H1 (cell line): Measurements from ENCODE around the gene CDK19. TPM values are rescaled to one million over a fixed set of nuclear protein-coding genes. Genes with fewer than 3 reads are reported as not detected.

Source experiments
- POU5F1 ChIP-seq: IDR thresholded peaks from 2 replicates; pipeline ENCODE4 v1.6.1; 2011; ENCODE audit warnings: low read depth, mild to moderate bottlenecking, low read length, moderate library complexity
- SIN3A ChIP-seq, 2 experiments: IDR thresholded peaks in 1 of 2; conservative IDR thresholded peaks in 1 of 2; 2 replicates each; pipeline ENCODE4 v1.6.1; 2011 to 2012; ENCODE audit warnings: low read length in 2 of 2, improper control_type of control experiment in 1 of 2, low read depth in 1 of 2, mild to moderate bottlenecking in 1 of 2
- SIX5 ChIP-seq: IDR thresholded peaks from 2 replicates; pipeline ENCODE4 v1.6.1; 2011; ENCODE audit warnings: mild to moderate bottlenecking, low read depth, low read length
- SP2 ChIP-seq: IDR thresholded peaks from 2 replicates; pipeline ENCODE4 v1.6.1; 2012; ENCODE audit warnings: mild to moderate bottlenecking, low read length, inconsistent platforms
- TBP ChIP-seq: IDR thresholded peaks from 2 replicates; pipeline ENCODE4 v1.6.1; 2011; ENCODE audit warnings: low read depth, low read length, improper control_type of control experiment
- polyA plus RNA-seq, 7 experiments: library from polyadenylated mRNA; depleted of rRNA in 3 of 7; stranded (reverse) in 5 of 7; unstranded in 2 of 7; fragments of >200 nt in 5 of 7; fragments of 200-250 nt in 2 of 7; gene quantifications; 1 replicate in 5 of 7; 2 replicates in 1 of 7; 4 replicates in 1 of 7; pipeline versions ENCODE4 v1.2.1 to v1.2.3, GENCODE V29; 2011 to 2013; ENCODE audit warnings: missing spikeins in 2 of 7, mixed read lengths in 2 of 7
- total RNA-seq: library from RNA; stranded (reverse); fragmentation: NEBNext Ultra II Directional; extraction: Animal tissue kit (Norgen Biotek cat#: 25700); gene quantifications from 2 replicates; pipeline ENCODE4 v1.2.1, GENCODE V29; 2021

Gene CDK19
- total and polyA plus RNA-seq, 2 of the 8 experiments (the other 6 are each of a cell fraction or from before 2014, with no cell fraction given): 4.9 to 12.6 TPM

DNA sequence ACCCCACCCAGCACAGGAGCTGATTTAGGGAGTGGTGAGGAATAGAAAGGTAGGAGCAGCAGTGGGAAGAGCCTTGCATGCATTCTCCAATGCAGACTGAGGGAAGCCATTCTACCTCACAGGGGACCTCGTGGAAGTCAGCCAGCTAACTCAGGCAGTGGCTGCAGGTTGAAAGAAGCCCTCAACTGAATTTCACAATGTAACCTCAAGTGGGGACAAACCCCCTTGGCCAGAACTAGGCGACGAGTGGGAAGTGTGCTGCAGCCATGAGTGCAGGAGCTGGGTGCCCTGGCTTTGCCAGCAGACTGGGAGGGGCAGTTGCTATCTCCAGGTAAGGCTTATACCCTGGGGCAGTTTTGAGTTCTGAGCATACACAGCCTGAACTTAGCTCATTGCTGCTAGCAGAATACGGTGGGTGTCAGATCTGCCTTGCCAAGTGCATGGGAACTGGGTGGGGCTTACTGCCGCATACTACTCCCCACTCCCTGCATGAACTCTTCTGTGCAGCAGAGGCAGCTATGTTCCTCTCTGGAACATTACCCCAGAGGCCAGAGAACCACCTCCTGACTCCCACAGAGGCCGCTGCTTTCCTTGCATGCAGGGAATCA is 126.5 kb downstream of the CDK19 start (continued):
- no peak for TF ChIP-seq SIX5
- TF ChIP-seq POU5F1: no peak
- TF ChIP-seq TBP: no peak
- TF ChIP-seq SP2: no peak
- no peak for TF ChIP-seq SIN3A (conservative IDR thresholded peaks at IDR 0.05 in 1 of 2, IDR thresholded peaks at IDR 0.05 in 1 of 2; ENCODE audit: low read depth in 1 of 2, low read length in 2 of 2)
